GM12891 (cell line): ENCODE data around the gene CACNA2D2.

Source experiments
- POLR2A ChIP-seq: IDR thresholded peaks from 2 replicates; pipeline ENCODE4 v1.6.1; 2011; ENCODE audit warnings: low read depth, low read length, control low read depth
- POLR2AphosphoS5 ChIP-seq: IDR thresholded peaks from 2 replicates; pipeline ENCODE4 v1.6.1; 2011; ENCODE audit warnings: low read depth, low read length, control low read depth
- TAF1 ChIP-seq: IDR thresholded peaks from 2 replicates; pipeline ENCODE4 v1.6.1; 2011; ENCODE audit warnings: low read depth, low read length, control low read depth

DNA sequence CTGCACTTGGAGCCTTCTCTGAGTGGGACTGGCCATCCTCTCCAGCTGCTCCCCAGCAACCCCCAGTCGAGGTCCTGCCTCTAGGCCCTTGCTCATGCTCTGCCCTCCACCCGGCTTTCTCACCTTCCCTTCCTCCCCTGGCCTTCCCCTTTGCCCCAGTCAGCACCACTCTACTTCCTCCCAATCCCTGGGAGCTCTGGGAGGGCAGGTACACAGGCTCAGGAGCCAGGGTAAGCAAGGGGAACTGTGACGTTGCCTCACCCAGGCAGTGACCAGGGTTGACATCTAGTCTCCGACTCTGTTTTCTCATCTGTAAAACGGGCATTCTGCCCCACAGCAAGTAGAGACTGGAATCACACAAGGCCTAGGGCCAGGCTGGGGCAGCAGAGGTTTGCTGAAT, 77.5 kb downstream of the CACNA2D2 start:
- TF ChIP-seq TAF1 (no peak), POLR2A (no peak), POLR2AphosphoS5 (no peak)
